ENCODE data around the gene ZHX3. TPM values are rescaled to one million over a fixed set of nuclear protein-coding genes. Genes with fewer than 3 reads are reported as not detected.

The ZHX3 gene
- total RNA-seq, 1 experiment from 2014 or later, result 9.6 TPM

DNA sequence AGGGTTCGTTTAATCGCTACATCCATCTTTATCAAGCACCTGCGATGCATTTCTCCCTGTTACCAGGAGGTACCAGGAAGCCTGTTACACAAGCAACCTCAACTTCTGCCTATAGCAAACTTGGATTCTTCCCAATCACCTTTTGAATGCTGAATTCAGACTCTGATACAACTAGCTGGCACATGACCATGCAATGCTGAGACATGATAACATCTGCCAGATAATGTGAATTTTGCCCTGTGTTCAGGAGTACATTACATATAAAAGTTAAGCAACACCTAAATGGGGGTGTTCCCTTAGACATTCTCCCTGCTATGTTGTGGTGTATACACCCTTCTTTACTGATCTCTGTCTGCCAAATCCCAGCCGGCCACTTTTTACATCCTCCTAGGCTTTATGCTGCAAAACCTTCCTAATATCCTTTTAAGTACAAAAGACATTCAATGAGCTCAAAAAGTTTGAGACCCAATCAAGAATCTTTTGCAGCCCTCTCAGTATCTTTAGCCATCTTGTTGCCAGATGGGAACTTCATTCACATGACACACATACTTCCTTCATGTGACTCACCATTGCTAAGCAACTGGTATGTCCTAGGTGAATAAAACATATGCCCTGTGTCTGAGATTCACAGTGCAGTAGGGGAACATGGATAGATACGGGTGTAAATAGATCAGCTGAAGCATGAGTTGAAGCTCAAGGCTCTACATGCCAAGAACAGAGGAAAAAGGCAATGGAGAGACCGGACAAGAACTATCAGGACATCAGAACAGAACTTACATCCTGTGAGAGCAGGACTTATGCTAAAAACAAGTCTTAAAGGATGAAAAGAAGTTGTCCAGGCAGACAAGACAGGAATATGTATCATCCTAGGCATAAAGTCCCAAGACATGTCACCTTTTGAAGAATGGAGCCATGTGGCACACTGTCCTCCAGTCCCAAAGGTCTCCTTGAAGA, 84.3 kb downstream of the ZHX3 start (continued):
- TF ChIP-seq, protein P1, sequence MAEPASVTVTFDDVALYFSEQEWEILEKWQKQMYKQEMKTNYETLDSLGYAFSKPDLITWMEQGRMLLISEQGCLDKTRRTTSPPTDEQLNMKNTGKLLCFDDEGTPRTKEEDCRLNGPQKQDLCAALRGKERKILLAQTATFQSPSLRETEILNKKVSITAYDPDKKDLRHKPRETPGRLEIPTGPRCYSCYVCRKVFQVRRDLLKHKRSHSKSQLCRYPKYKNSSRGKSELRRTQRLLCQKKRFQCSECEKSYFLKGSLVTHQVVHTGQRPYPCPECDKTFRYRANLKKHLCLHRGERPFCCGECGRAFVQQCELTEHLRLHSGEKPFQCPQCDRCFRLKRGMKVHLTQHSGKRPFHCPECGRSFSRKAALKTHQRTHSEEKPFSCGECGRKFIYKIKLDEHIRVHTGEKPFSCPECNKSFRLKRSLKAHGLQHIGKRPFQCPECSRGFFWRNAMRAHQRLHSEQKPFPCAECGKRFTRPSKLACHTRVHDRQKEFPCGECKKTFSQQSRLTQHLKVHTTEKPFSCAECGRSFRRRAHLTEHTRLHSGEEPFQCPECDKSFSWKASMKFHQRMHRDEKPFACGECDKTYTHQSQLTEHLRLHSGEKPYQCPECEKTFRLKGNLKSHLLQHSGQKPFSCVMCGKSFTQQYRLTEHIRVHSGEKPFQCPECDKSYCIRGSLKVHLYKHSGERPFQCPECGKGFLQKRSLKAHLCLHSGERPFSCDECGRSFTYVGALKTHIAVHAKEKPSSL (CRISPR knock-in tag; conservative IDR thresholded peaks at IDR 0.05), result no peak
- TF ChIP-seq MXD4 (CRISPR knock-in tag; IDR thresholded peaks at IDR 0.05; ENCODE audit: borderline replicate concordance), result no peak
- TF ChIP-seq JAZF1 (CRISPR knock-in tag; IDR thresholded peaks at IDR 0.05), result no peak
- no peak for TF ChIP-seq FOXJ3 (CRISPR knock-in tag; IDR thresholded peaks at IDR 0.05; ENCODE audit: borderline replicate concordance)
- no peak for TF ChIP-seq MYBL2 (CRISPR knock-in tag; IDR thresholded peaks at IDR 0.05)
- no peak for TF ChIP-seq NFE2L1 (CRISPR knock-in tag; IDR thresholded peaks at IDR 0.05)
- TF ChIP-seq ZNF121 (CRISPR knock-in tag; IDR thresholded peaks at IDR 0.05), result no peak
- TF ChIP-seq TEAD4 (CRISPR knock-in tag; IDR thresholded peaks at IDR 0.05), result no peak
- TF ChIP-seq, protein P2, sequence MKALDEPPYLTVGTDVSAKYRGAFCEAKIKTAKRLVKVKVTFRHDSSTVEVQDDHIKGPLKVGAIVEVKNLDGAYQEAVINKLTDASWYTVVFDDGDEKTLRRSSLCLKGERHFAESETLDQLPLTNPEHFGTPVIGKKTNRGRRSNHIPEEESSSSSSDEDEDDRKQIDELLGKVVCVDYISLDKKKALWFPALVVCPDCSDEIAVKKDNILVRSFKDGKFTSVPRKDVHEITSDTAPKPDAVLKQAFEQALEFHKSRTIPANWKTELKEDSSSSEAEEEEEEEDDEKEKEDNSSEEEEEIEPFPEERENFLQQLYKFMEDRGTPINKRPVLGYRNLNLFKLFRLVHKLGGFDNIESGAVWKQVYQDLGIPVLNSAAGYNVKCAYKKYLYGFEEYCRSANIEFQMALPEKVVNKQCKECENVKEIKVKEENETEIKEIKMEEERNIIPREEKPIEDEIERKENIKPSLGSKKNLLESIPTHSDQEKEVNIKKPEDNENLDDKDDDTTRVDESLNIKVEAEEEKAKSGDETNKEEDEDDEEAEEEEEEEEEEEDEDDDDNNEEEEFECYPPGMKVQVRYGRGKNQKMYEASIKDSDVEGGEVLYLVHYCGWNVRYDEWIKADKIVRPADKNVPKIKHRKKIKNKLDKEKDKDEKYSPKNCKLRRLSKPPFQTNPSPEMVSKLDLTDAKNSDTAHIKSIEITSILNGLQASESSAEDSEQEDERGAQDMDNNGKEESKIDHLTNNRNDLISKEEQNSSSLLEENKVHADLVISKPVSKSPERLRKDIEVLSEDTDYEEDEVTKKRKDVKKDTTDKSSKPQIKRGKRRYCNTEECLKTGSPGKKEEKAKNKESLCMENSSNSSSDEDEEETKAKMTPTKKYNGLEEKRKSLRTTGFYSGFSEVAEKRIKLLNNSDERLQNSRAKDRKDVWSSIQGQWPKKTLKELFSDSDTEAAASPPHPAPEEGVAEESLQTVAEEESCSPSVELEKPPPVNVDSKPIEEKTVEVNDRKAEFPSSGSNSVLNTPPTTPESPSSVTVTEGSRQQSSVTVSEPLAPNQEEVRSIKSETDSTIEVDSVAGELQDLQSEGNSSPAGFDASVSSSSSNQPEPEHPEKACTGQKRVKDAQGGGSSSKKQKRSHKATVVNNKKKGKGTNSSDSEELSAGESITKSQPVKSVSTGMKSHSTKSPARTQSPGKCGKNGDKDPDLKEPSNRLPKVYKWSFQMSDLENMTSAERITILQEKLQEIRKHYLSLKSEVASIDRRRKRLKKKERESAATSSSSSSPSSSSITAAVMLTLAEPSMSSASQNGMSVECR (CRISPR knock-in tag; IDR thresholded peaks at IDR 0.05; ENCODE audit: borderline replicate concordance), result no peak
- TF ChIP-seq GTF2I (CRISPR knock-in tag; conservative IDR thresholded peaks at IDR 0.05), result no peak

DNA sequence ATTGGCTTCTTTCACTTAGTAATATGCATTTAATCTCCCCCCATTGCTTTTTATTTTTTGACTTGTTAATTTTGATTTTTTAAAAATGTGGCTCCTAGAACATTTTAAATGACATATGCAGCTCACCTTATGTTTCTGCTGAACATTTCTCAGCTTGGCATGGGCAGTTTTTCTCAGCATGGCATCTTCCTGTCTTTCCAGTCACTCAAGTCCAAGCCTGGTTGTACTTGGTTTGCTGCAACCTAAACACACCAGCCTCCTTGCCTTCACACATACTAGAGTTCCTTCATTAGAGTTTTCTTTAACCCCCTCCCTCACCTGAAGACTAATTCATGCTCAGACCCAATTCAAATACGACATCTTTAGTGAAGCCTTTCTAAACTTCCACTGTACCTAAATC, 86.4 kb downstream of the ZHX3 start:
- Mint-ChIP-seq H3K36me3 (no peaks in the 10 kb centered on the region), H3K4me3 (no peak overlapping the region), H3K4me1 (0 out of 2 replicates have a peak, but pooled peaks cover 4% of the 10 kb centered on the region), H3K27me3 (ENCODE audit: low read depth) (no peaks in the 10 kb centered on the region), H3K27ac (no peak overlapping the region), H3K9me3 (no peaks in the 10 kb centered on the region)
- TF ChIP-seq, protein P3, sequence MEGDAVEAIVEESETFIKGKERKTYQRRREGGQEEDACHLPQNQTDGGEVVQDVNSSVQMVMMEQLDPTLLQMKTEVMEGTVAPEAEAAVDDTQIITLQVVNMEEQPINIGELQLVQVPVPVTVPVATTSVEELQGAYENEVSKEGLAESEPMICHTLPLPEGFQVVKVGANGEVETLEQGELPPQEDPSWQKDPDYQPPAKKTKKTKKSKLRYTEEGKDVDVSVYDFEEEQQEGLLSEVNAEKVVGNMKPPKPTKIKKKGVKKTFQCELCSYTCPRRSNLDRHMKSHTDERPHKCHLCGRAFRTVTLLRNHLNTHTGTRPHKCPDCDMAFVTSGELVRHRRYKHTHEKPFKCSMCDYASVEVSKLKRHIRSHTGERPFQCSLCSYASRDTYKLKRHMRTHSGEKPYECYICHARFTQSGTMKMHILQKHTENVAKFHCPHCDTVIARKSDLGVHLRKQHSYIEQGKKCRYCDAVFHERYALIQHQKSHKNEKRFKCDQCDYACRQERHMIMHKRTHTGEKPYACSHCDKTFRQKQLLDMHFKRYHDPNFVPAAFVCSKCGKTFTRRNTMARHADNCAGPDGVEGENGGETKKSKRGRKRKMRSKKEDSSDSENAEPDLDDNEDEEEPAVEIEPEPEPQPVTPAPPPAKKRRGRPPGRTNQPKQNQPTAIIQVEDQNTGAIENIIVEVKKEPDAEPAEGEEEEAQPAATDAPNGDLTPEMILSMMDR (IDR thresholded peaks at IDR 0.05), result no peak
- no peak for TF ChIP-seq ZNF671 (CRISPR knock-in tag; IDR thresholded peaks at IDR 0.05)
- TF ChIP-seq, protein P4, sequence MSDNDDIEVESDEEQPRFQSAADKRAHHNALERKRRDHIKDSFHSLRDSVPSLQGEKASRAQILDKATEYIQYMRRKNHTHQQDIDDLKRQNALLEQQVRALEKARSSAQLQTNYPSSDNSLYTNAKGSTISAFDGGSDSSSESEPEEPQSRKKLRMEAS (CRISPR knock-in tag; IDR thresholded peaks at IDR 0.05), result no peak
- no peak for TF ChIP-seq TP53 (CRISPR knock-in tag; IDR thresholded peaks at IDR 0.05)
- TF ChIP-seq CREM (CRISPR knock-in tag; IDR thresholded peaks at IDR 0.05), result no peak
- TF ChIP-seq, protein P5, sequence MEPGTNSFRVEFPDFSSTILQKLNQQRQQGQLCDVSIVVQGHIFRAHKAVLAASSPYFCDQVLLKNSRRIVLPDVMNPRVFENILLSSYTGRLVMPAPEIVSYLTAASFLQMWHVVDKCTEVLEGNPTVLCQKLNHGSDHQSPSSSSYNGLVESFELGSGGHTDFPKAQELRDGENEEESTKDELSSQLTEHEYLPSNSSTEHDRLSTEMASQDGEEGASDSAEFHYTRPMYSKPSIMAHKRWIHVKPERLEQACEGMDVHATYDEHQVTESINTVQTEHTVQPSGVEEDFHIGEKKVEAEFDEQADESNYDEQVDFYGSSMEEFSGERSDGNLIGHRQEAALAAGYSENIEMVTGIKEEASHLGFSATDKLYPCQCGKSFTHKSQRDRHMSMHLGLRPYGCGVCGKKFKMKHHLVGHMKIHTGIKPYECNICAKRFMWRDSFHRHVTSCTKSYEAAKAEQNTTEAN (CRISPR knock-in tag; IDR thresholded peaks at IDR 0.05), result no peak
- no peak for TF ChIP-seq KAT7 (CRISPR knock-in tag; IDR thresholded peaks at IDR 0.05; ENCODE audit: borderline replicate concordance)
- TF ChIP-seq, protein P6, sequence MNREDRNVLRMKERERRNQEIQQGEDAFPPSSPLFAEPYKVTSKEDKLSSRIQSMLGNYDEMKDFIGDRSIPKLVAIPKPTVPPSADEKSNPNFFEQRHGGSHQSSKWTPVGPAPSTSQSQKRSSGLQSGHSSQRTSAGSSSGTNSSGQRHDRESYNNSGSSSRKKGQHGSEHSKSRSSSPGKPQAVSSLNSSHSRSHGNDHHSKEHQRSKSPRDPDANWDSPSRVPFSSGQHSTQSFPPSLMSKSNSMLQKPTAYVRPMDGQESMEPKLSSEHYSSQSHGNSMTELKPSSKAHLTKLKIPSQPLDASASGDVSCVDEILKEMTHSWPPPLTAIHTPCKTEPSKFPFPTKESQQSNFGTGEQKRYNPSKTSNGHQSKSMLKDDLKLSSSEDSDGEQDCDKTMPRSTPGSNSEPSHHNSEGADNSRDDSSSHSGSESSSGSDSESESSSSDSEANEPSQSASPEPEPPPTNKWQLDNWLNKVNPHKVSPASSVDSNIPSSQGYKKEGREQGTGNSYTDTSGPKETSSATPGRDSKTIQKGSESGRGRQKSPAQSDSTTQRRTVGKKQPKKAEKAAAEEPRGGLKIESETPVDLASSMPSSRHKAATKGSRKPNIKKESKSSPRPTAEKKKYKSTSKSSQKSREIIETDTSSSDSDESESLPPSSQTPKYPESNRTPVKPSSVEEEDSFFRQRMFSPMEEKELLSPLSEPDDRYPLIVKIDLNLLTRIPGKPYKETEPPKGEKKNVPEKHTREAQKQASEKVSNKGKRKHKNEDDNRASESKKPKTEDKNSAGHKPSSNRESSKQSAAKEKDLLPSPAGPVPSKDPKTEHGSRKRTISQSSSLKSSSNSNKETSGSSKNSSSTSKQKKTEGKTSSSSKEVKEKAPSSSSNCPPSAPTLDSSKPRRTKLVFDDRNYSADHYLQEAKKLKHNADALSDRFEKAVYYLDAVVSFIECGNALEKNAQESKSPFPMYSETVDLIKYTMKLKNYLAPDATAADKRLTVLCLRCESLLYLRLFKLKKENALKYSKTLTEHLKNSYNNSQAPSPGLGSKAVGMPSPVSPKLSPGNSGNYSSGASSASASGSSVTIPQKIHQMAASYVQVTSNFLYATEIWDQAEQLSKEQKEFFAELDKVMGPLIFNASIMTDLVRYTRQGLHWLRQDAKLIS (CRISPR knock-in tag; IDR thresholded peaks at IDR 0.05; ENCODE audit: borderline replicate concordance), result no peak
- TF ChIP-seq ZNF121 (CRISPR knock-in tag; IDR thresholded peaks at IDR 0.05), result no peak
- TF ChIP-seq, protein P7, sequence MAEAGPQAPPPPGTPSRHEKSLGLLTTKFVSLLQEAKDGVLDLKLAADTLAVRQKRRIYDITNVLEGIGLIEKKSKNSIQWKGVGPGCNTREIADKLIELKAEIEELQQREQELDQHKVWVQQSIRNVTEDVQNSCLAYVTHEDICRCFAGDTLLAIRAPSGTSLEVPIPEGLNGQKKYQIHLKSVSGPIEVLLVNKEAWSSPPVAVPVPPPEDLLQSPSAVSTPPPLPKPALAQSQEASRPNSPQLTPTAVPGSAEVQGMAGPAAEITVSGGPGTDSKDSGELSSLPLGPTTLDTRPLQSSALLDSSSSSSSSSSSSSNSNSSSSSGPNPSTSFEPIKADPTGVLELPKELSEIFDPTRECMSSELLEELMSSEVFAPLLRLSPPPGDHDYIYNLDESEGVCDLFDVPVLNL (CRISPR knock-in tag; IDR thresholded peaks at IDR 0.05; ENCODE audit: borderline replicate concordance, low read depth), result no peak
- TF ChIP-seq JAZF1 (CRISPR knock-in tag; IDR thresholded peaks at IDR 0.05), result no peak
- TF ChIP-seq NR1H2 (CRISPR knock-in tag; IDR thresholded peaks at IDR 0.05), result no peak
- ATAC-seq, result no peak
- ChIA-PET CTCF (interaction anchor here (1.3 kb wide), 1 partner anchor 58 kb away, joined by 4 read pairs; no protein-coding TSS in a partner anchor), POLR2A (no interaction called here)
- DNase-seq (ENCODE audit: low spot score), result no peak

Measured in WTC11 (cell line).